Smooth muscle cell (in vitro differentiated cells): ENCODE measurements around the gene RAB14. TPM values are rescaled to one million over a fixed set of nuclear protein-coding genes. Genes with fewer than 3 reads are reported as not detected.

Source experiments
- DNase-seq: peaks from one replicate; lab custom pipeline; 2025; ENCODE audit not compliant: unreplicated experiment; lab: John Stamatoyannopoulos, UW
- H2AFZ ChIP-seq: fragments of 200-600 bp; sonication (generic); 2 replicates; pipeline ENCODE4 v1.6.0; 2016; ENCODE audit warnings: antibody characterized with exemption, low read depth, mild to moderate bottlenecking
- H3F3A ChIP-seq: fragments of 200-600 bp; sonication (generic); 2 replicates; pipeline ENCODE4 v1.6.0; 2017; ENCODE audit warnings: antibody characterized with exemption, low read depth
- H3K27ac ChIP-seq: fragments of 200-600 bp; sonication (generic); 2 replicates; pipeline ENCODE4 v1.5.1; 2016; ENCODE audit warnings: low read depth, mild to moderate bottlenecking
- H3K27me3 ChIP-seq: fragments of 200-600 bp; sonication (generic); 2 replicates; pipeline ENCODE4 v1.6.1; 2016; ENCODE audit warnings: low read depth, mild to moderate bottlenecking
- H3K36me3 ChIP-seq: fragments of 200-600 bp; sonication (generic); 2 replicates; pipeline ENCODE4 v1.5.1; 2016; ENCODE audit warnings: low read depth
- H3K4me1 ChIP-seq: fragments of 200-600 bp; sonication (generic); 2 replicates; pipeline ENCODE4 v1.5.1; 2016; ENCODE audit warnings: low read depth
- H3K4me2 ChIP-seq: fragments of 200-600 bp; sonication (generic); 2 replicates; pipeline ENCODE4 v1.6.0; 2016; ENCODE audit warnings: mild to moderate bottlenecking
- H3K4me3 ChIP-seq: fragments of 200-600 bp; sonication (generic); 2 replicates; pipeline ENCODE4 v1.5.1; 2016; ENCODE audit warnings: mild to moderate bottlenecking
- H3K79me2 ChIP-seq: fragments of 200-600 bp; sonication (generic); 2 replicates; pipeline ENCODE4 v1.6.0; 2016; ENCODE audit warnings: low read depth, mild to moderate bottlenecking
- H3K9ac ChIP-seq: fragments of 200-600 bp; sonication (generic); 2 replicates; pipeline ENCODE4 v1.6.0; 2016; ENCODE audit warnings: low read depth
- H3K9me3 ChIP-seq: fragments of 200-600 bp; sonication (generic); replicated peaks from 2 replicates; pipeline ENCODE4 v1.5.1; 2016; ENCODE audit warnings: low read depth
- H4K20me1 ChIP-seq: fragments of 200-600 bp; sonication (generic); 2 replicates; pipeline ENCODE4 v1.6.0; 2016; ENCODE audit warnings: low read depth
- WGBS: methylation state at CpG from one replicate; pipeline ENCODE4 v1.1.7; 2016; ENCODE audit warnings: low lambda C conversion rate; 5-methylcytosine and 5-hydroxymethylcytosine counted together
- polyA plus RNA-seq: library from polyadenylated mRNA; unstranded; fragments of >200 nt; fragmentation: Nextera tagmentation; extraction: Ambion mirVana; gene quantifications from 2 replicates; pipeline ENCODE4 v1.2.1, GENCODE V29; 2016
- total RNA-seq: library from RNA; depleted of rRNA; stranded (reverse); fragments of >200 nt; gene quantifications from 2 replicates; pipeline ENCODE4 v1.2.3, GENCODE V29; 2014
- TF ChIP-seq, protein P1 (sequence below): fragments of 200-600 bp; sonication (generic); IDR thresholded peaks from 2 replicates; pipeline ENCODE4 v1.5.1; 2017; ENCODE audit warnings: borderline replicate concordance, mild to moderate bottlenecking, antibody characterized with exemption; ENCODE audit not compliant: insufficient read depth, poor library complexity, severe bottlenecking

RAB14 gene
- total and polyA plus RNA-seq, 2 experiments from 2014 or later: 49.3 to 51.4 TPM

DNA sequence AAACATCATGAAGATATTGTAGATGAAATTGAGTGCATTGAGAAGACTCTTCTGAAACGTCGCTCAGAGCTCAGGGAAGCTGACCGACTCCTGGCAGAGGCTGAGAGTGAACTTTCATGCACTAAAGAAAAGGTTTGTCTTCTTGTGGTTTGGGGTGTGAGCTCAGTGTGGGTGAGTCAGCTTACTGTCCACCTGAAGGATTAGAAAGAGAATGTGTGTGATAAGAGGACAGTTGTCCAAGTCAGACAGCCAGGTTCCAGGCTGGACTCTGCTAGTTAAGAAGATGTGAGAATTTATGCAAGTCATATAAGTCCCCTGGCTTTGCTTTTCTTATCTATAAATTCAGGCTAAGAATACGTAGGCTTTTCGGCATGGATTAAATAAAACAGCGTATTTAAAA, 46.9 kb downstream of the RAB14 start:
- H3K4me2 ChIP-seq: no peak overlapping the region
- no peaks in the 10 kb centered on the region for H4K20me1 ChIP-seq
- H3K27me3 ChIP-seq: no peaks in the 10 kb centered on the region
- 71% methylated on average over 6 of the region's 6 CpGs for WGBS
- H3K4me3 ChIP-seq: no peak overlapping the region
- H2AFZ ChIP-seq: no peak overlapping the region
- H3K27ac ChIP-seq: peak overlapping the region; percentile 32
- no peaks in the 10 kb centered on the region for H3K79me2 ChIP-seq
- no peaks in the 10 kb centered on the region for H3K4me1 ChIP-seq
- H3K36me3 ChIP-seq: no peaks in the 10 kb centered on the region
- no peak for DNase-seq
- H3K9me3 ChIP-seq: no peaks in the 10 kb centered on the region
- TF ChIP-seq, protein P1, sequence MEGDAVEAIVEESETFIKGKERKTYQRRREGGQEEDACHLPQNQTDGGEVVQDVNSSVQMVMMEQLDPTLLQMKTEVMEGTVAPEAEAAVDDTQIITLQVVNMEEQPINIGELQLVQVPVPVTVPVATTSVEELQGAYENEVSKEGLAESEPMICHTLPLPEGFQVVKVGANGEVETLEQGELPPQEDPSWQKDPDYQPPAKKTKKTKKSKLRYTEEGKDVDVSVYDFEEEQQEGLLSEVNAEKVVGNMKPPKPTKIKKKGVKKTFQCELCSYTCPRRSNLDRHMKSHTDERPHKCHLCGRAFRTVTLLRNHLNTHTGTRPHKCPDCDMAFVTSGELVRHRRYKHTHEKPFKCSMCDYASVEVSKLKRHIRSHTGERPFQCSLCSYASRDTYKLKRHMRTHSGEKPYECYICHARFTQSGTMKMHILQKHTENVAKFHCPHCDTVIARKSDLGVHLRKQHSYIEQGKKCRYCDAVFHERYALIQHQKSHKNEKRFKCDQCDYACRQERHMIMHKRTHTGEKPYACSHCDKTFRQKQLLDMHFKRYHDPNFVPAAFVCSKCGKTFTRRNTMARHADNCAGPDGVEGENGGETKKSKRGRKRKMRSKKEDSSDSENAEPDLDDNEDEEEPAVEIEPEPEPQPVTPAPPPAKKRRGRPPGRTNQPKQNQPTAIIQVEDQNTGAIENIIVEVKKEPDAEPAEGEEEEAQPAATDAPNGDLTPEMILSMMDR: no peak
- H3K9ac ChIP-seq: no peak overlapping the region
- H3F3A ChIP-seq: no peaks in the 10 kb centered on the region

- H2AFZ ChIP-seq: no peak overlapping the region
- H3K79me2 ChIP-seq: no peaks in the 10 kb centered on the region
- H3K4me3 ChIP-seq: no peak overlapping the region
- DNase-seq: no peak
- WGBS: 64% methylated on average over 1 of the region's 1 CpG
- H3F3A ChIP-seq: no peaks in the 10 kb centered on the region
- no peaks in the 10 kb centered on the region for H3K9me3 ChIP-seq
- H3K4me2 ChIP-seq: no peak overlapping the region
- no peaks in the 10 kb centered on the region for H4K20me1 ChIP-seq
- no peaks in the 10 kb centered on the region for H3K36me3 ChIP-seq
- H3K4me1 ChIP-seq: no peaks in the 10 kb centered on the region
- no peak overlapping the region for H3K27ac ChIP-seq
- H3K9ac ChIP-seq: no peak overlapping the region
- H3K27me3 ChIP-seq: no peaks in the 10 kb centered on the region
- TF ChIP-seq, protein P1: no peak
These were observed 48.0 kb downstream of the RAB14 start for GRCh38 chr9:121153642-121154041.

DNA sequence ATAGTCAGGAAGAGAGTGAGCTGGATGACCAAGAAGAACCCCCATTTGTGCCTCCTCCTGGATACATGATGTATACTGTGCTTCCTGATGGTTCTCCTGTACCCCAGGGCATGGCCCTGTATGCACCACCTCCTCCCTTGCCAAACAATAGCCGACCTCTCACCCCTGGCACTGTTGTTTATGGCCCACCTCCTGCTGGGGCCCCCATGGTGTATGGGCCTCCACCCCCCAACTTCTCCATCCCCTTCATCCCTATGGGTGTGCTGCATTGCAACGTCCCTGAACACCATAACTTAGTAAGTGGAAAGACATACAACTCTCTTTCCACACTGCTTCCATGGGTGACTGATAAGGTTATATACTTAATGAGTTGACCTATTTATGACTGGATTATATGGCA, 51.5 kb downstream of the RAB14 start:
- Histone ChIP-seq H3K36me3 (no peaks in the 10 kb centered on the region), H3K9ac (no peak overlapping the region), H4K20me1 (no peaks in the 10 kb centered on the region), H2AFZ (no peak overlapping the region), H3F3A (no peaks in the 10 kb centered on the region), H3K79me2 (no peaks in the 10 kb centered on the region), H3K27me3 (no peaks in the 10 kb centered on the region), H3K4me1 (no peaks in the 10 kb centered on the region), H3K4me2 (no peak overlapping the region), H3K4me3 (no peak overlapping the region), H3K9me3 (no peaks in the 10 kb centered on the region), H3K27ac (no peak overlapping the region)
- TF ChIP-seq, protein P1: no peak
- DNase-seq: no peak
- WGBS: 82% methylated on average over 2 of the region's 2 CpGs

- no peak for DNase-seq
- Histone ChIP-seq H3F3A (no peaks in the 10 kb centered on the region), H3K27me3 (no peaks in the 10 kb centered on the region), H3K27ac (no peak overlapping the region), H3K4me1 (no peaks in the 10 kb centered on the region), H3K9ac (no peak overlapping the region), H3K9me3 (no peaks in the 10 kb centered on the region), H3K4me3 (no peak overlapping the region), H2AFZ (no peak overlapping the region), H3K79me2 (no peaks in the 10 kb centered on the region), H3K4me2 (no peak overlapping the region), H4K20me1 (no peaks in the 10 kb centered on the region), H3K36me3 (no peaks in the 10 kb centered on the region)
- TF ChIP-seq, protein P1: no peak
- 98% methylated on average over 2 of the region's 2 CpGs for WGBS
These were observed 57.2 kb downstream of the RAB14 start for GRCh38 chr9:121144482-121144881.
